ENCODE measurements around the gene OTOP2.
"Not testable (repeated sequence)": the region's sequence is repeated elsewhere in the genome, so short reads cannot be mapped to it uniquely, and the experiment has no call there.

OTOP2 gene

GRCh38 chr17:74954115-74954514, 30.0 kb downstream of the OTOP2 start:
- no peak for DNase-seq

GRCh38 chr17:74954665-74955421, 30.8 kb downstream of the OTOP2 start:
- DNase-seq: no peak

DNA sequence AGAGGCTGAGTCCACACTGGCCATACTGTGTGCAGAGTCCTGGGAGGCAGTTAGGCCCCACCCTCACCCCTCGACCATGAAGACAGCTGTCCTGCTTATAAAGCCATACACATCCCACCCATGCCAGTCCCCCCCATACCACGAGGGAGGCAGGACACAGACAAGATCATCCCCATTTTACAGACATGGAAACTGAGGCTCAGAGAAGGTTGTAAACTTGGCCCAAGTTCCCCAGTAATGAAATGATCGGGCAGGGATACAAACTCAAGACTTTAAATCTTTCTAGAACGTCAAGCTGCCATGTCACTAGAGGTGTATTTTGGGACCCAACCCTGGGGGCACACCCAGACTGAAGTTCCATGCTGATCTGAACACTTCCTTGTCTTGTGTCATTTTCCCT, 32.0 kb downstream of the OTOP2 start:
- no peak for DNase-seq

- DNase-seq: peak; percentile 83
Measured at GRCh38 chr17:74957935-74958740, 34.1 kb downstream of the OTOP2 start.

GRCh38 chr17:74959826-74960515, 35.9 kb downstream of the OTOP2 start:
- DNase-seq: no peak

DNA sequence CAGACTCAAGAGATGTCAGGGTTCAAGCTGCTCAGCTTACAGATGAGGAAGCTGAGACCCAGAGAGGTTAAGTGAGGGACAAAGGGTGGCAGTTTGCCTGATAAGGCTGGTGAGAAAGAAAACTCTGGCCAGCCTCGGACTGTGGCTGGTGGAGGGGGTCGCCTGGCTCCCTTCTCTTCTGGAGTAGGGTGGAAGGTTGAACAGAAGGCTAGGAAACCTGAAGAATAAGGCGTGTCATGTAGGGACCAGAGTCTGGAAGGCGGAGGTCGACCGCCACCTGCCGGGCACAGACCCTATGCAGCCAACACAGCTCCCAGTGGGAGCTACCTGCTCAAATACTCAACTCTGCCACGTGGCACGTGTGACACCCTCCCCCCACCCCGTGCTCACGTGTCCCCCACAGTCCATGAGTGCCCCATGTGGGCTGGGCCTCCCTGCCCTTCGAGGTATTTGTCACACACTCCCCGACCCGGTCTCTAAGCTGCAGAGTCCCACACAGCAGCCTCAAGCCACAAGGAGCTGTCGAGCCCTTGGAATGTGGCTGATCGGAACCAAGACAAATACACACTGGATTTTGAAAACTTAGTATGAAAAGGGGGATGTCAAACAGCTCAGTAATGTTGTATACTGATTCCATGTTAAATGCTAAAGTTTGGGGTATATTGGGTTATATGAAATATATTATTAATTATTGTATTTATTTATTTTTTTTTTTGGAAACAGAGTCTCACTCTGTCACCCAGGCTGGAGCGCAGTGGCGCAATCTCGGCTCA, 36.7 kb downstream of the OTOP2 start:
- DNase-seq: peak; percentile 29

DNA sequence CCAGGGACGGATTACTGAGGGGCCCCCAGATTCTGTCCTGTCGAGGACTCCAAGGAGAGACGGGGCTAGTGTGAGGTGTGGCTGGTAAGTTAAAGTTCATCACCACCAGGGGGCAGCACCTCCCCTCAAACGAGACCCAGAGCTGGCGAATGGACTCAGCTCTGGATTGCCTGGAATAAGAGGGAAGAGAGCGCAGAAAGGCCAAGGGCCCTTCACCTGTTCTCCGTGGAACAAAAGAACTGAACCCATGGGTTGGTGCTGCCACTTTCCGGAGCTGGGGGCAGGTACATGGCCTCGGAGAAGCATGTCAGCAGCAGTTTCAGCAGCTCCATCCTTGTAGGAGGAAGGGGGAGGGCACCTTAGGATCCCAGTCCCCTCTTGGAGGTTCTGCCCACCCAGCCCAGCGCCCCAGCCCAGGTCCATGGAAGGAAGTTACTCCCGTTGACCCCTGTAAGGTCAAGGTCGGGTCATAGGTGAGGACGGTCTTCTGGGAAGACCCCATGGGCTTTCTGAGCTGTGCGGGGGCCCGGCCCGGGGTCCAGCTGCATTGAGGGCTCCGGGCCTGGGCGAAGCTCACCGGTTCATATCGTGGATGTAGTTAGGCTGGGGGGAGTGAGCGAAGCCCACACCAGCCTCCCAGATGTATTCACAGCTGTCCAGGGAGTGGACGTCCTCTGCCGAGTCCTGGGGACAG, 37.7 kb downstream of the OTOP2 start:
- peak; percentile 92 for DNase-seq

- no peak for DNase-seq
Measured at GRCh38 chr17:74962622-74963394, 38.7 kb downstream of the OTOP2 start.

GRCh38 chr17:74963656-74964055, 39.6 kb downstream of the OTOP2 start:
- DNase-seq: no peak

- DNase-seq: no peak
Measured at GRCh38 chr17:74964246-74964761, 40.2 kb downstream of the OTOP2 start.

DNA sequence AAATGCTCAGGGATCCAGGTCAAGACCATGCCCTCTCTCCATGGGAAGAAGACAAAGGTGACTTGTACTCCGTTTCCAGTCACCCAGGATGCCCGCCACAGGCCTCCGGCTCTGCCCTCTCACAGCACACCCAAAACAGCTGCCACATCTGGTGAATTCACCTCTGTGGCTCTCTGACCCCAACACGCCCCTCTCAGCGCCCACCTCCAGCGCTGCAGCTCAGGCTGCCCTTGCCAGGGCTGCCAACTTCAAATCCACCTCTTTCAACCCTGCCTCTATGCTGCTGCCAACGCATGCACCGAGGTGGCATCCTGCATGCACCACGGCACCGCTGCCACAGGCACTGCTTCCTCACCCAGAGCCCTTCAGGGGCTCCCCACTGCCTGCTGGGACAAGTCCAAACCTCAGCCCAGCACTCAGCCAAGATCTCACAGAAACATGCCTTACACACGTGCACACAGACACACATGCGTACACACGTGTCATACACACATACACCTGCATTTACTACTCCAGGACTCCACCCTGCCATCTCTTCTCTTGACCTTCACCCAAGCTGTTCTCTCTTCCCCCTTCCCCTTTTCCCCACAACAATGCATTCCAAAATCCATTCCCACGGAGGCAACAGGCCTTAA, 41.0 kb downstream of the OTOP2 start:
- no peak for DNase-seq

GRCh38 chr17:74968361-74968780, 44.3 kb downstream of the OTOP2 start:
- no peak for DNase-seq

DNA sequence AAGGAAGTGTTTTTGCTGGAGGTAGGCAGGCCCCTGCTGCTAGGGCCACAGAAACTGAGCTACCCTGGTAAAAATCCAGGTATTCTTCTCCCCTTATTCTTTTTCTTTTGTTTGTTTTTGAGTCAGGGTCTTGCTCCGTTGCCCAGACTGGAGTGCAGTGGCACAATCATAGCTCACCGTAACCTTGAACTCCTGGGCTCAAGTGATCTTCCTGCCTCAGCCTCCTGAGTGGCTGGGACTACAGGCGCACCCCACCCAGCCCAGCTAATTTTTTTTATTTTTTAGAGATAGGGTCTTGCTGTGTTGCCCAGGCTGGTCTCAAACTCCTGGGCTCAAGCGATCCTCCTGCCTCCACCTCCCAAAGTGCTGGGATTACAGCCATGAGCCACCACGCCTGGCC, 45.4 kb downstream of the OTOP2 start:
- DNase-seq: not testable (repeated sequence)

GRCh38 chr17:74970395-74970794, 46.3 kb downstream of the OTOP2 start:
- DNase-seq: no peak

GRCh38 chr17:74971069-74971841, 47.2 kb downstream of the OTOP2 start:
- no peak for DNase-seq

- DNase-seq: no peak
Measured at GRCh38 chr17:74971842-74972106, 47.7 kb downstream of the OTOP2 start.

DNA sequence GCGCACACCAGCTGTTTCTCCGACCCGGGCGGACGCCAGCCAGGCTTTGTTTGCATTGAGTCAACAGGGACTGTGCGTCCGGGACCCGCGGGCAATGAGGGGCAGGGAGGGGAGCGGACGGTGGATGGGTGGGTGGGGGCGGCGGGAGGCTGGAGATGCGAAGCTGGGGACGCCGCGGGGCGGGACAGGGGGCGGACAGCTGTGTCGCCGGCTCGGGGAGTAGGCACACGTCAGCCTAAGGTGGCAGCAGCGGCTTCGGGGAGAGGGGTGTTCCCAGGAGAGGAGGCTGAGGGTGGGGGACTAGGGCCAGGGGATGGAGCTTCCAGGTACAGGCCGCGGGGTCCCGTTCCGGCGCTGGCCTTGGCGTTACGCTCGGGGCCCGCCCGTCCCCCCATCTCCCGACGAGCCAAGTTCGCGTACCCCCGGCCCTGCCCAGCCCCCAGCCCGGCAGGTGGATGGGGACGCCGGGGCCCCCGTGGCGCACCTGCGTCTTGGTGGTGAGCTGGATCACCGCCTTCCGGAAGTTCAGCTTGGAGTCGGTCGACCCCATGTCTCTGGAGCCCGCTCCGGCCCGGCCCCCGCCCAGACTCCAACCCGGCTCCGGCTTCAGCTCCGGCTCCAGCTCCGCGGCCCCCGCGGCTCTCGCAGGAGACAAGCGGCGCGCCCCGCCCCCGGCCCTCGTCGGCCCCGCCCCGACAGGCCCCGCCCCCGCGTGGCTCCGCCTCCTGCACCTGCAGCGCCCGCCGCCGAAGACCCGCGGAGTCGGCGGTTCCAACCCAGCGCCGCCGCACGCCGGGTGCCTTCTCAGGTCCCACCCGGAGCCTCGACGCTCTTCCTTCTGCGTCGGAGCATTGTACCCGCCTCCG, 48.3 kb downstream of the OTOP2 start, which contains the start of gene HID1:
Gene HID1, minus strand, starts transcription at position 653 of the 866 bp plus-strand sequence. Its CDS starts 103 bp downstream, at position 550.
- peak; percentile 20 for DNase-seq

DNA sequence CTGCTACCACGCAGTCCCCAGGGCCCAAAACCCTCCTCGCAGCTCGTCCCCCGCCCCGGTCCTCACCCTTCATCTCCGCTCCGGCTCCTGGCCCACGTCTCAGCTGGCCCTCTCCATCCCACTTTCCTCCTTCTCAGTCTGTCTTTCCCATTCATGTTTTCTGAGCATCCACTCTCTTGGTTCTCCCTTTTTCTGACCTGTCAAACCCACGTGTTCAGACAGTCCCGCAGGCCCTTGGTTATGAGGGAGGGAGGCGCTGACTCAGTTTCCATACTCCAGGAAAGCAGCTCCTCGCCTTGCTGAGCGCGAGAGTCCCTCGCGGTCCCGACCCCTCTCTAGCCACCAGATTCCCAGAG, 48.9 kb downstream of the OTOP2 start:
- no peak for DNase-seq

- DNase-seq: no peak
Measured at GRCh38 chr17:74975943-74976342, 51.9 kb downstream of the OTOP2 start.

Measured in suppressor macrophage treated with lipopolysaccharide for 4 hours (primary cell).